ENCODE data around the gene SIPA1L3. TPM values are rescaled to one million over a fixed set of nuclear protein-coding genes. Genes with fewer than 3 reads are reported as not detected.

The SIPA1L3 gene
- total and polyA plus RNA-seq, 9 of the 15 experiments (the other 6 are each of a cell fraction or from before 2014, with no cell fraction given) = 0.01 to 6.1 (median 2.5) TPM

DNA sequence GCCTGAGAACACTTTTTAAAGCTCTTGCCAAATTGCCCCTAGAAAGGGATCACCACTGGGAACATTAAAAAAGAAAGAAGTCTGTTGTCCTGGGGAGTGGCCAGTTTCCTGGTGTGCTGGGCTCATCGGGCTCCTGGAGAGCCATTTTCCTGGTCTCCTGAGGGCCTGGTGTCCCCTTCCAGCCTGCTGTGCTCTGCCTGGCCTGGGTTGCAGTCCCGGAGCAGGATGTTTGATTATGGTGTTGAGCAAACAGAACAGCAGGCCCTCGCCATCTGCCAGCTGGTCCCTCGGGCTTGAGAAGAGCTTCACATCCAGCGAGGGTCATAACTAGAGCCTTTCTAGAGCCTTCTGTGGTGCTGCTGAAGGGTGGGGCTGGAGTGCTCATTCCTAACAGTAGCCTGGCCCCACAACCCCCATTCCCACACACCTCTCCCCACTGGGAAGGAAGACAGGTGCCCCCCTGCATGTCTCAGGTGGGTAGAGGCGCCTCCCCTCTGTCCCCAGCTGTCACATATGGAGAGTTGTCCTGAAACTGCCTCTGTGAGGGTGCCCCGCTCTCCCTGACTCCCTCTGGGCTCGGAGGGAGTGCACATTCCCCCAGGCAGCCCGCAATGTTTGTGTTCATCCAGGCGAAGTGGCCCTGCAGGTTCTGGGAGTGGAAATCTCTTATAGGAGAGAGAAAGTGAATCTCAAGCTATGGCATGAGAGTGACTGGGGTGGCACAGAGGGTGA, 151.1 kb downstream of the SIPA1L3 start:
- no peaks in the 10 kb centered on the region for H3K9me1 ChIP-seq (ENCODE audit: control insufficient read depth, insufficient read depth, low read length)
- no peaks in the 10 kb centered on the region for H3K36me3 ChIP-seq (ENCODE audit: control insufficient read depth, insufficient read depth, low read length)
- no peak for DNase-seq (ENCODE audit: extremely low read depth in 1 of 4, low spot score in 3 of 4)
- H2AFZ ChIP-seq (ENCODE audit: low read depth, low read length) = no peak overlapping the region
- BruUV-seq (replicated peaks) = no TSS peak
- in situ Hi-C loops (cut with MboI) (no loop called here), intact Hi-C loops (cut with micrococcal nuclease) (no loop called here)
- H3K9me3 ChIP-seq (replicated peaks; ENCODE audit: control insufficient read depth, insufficient read depth, low read depth, low read length) = no peaks in the 10 kb centered on the region
- peaks cover 0 to 10% of the 10 kb centered on the region in 2 experiments; a peak in 2 of 5 replicates for H3K27me3 ChIP-seq (ENCODE audit: control insufficient read depth in 2 of 2, insufficient read depth in 2 of 2, low read length in 2 of 2)
- no peak for FAIRE-seq
- peaks cover 0 to 6% of the 10 kb centered on the region in 2 experiments; a peak in 2 of 5 replicates for H3K4me1 ChIP-seq (replicated peaks in 1 of 2; ENCODE audit: control insufficient read depth in 2 of 2, insufficient read depth in 2 of 2, low read length in 2 of 2)
- CTCF ChIA-PET (ENCODE audit: low intra/inter-chr PET ratio) = no interaction called here
- peak overlapping the region in 1 of 2 experiments; percentile 35; a peak in 2 of 4 replicates for H3K9ac ChIP-seq (ENCODE audit: insufficient read depth in 1 of 2, low read depth in 2 of 2, low read length in 2 of 2)
- H3K27ac ChIP-seq (ENCODE audit: extremely low read depth, low read depth, low read length) = no peak overlapping the region
- POLR2A ChIA-PET = interaction anchor here (0.7 to 1.4 kb wide), 2 partner anchors 10 to 159 kb away, joined by 3 read pairs; no protein-coding TSS in a partner anchor
- H3K4me3 ChIP-seq = no peak overlapping the region
- TF ChIP-seq TEAD1 (CRISPR knock-in tag; IDR thresholded peaks at IDR 0.05) = no peak
- ATAC-seq = no peak
- WGBS (ENCODE audit: insufficient coverage, low coverage, missing lambda C conversion rate) = 12% methylated on average over 10 of the region's 10 CpGs
- peaks cover 6% of the 10 kb centered on the region; the same call in 1 of the 2 replicates for H4K20me1 ChIP-seq (replicated peaks; ENCODE audit: control insufficient read depth, insufficient read depth, low read length)
- no peak overlapping the region for H3K4me2 ChIP-seq (ENCODE audit: insufficient read depth, low read length)
- H3K79me2 ChIP-seq (ENCODE audit: control insufficient read depth, insufficient read depth, low read length) = no peaks in the 10 kb centered on the region

DNA sequence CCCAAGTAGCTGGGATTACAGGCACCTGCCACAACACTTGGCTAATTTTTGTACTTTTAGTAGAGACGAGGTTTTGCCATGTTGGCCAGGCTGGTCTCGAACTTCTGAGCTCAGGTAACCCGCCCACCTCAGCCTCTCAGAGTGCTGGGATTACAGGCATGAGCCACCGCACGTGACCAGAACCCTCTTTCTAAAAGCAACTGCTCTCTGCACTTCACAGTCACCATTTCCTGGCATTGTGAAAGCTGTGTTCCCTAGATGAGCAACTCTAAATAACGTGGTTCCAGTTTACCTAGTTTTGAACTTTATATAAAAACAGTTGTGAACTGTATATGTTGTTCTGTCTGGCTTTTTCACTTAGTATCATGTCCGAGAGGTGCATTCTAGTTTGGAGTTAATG, 152.9 kb downstream of the SIPA1L3 start:
- Histone ChIP-seq H3K27ac (ENCODE audit: extremely low read depth, low read depth, low read length) (no peak overlapping the region), H3K27me3 (ENCODE audit: control insufficient read depth in 2 of 2, insufficient read depth in 2 of 2, low read length in 2 of 2) (peaks cover 0 to 10% of the 10 kb centered on the region in 2 experiments; a peak in 2 of 5 replicates), H3K36me3 (ENCODE audit: control insufficient read depth, insufficient read depth, low read length) (no peaks in the 10 kb centered on the region), H3K9ac (ENCODE audit: insufficient read depth in 1 of 2, low read depth in 2 of 2, low read length in 2 of 2) (no peak overlapping the region), H3K79me2 (ENCODE audit: control insufficient read depth, insufficient read depth, low read length) (no peaks in the 10 kb centered on the region), H3K4me1 (replicated peaks in 1 of 2; ENCODE audit: control insufficient read depth in 2 of 2, insufficient read depth in 2 of 2, low read length in 2 of 2) (peaks cover 0 to 8% of the 10 kb centered on the region in 2 experiments; a peak in 2 of 5 replicates), H4K20me1 (replicated peaks; ENCODE audit: control insufficient read depth, insufficient read depth, low read length) (0 out of 2 replicates have a peak, but pooled peaks cover 6% of the 10 kb centered on the region), H3K4me2 (ENCODE audit: insufficient read depth, low read length) (no peak overlapping the region), H3K9me1 (ENCODE audit: control insufficient read depth, insufficient read depth, low read length) (no peaks in the 10 kb centered on the region), H3K4me3 (no peak overlapping the region), H2AFZ (ENCODE audit: low read depth, low read length) (no peak overlapping the region), H3K9me3 (replicated peaks; ENCODE audit: control insufficient read depth, insufficient read depth, low read depth, low read length) (no peaks in the 10 kb centered on the region)
- BruUV-seq (replicated peaks) = no TSS peak
- in situ Hi-C loops (cut with MboI) = no loop called here
- ChIA-PET CTCF (ENCODE audit: low intra/inter-chr PET ratio) (interaction anchor here (0.7 kb wide), 1 partner anchor 35 kb away, joined by 3 read pairs; no protein-coding TSS in a partner anchor), POLR2A (interaction anchor here (0.8 kb wide), 1 partner anchor 10 kb away, joined by 4 read pairs; no protein-coding TSS in a partner anchor)
- DNase-seq (ENCODE audit: extremely low read depth in 1 of 4, low spot score in 3 of 4) (no peak), FAIRE-seq (no peak), ATAC-seq (no peak)
- intact Hi-C loops (cut with micrococcal nuclease) = no loop called here
- 13% methylated on average over 7 of the region's 7 CpGs for WGBS (ENCODE audit: insufficient coverage, low coverage, missing lambda C conversion rate)
- TF ChIP-seq MXI1 (IDR thresholded peaks at IDR 0.05; ENCODE audit: low read depth, low read length) (no peak), BHLHE40 (IDR thresholded peaks at IDR 0.05; ENCODE audit: low read length) (peak; percentile 59)
- TF ChIP-seq, protein P1, sequence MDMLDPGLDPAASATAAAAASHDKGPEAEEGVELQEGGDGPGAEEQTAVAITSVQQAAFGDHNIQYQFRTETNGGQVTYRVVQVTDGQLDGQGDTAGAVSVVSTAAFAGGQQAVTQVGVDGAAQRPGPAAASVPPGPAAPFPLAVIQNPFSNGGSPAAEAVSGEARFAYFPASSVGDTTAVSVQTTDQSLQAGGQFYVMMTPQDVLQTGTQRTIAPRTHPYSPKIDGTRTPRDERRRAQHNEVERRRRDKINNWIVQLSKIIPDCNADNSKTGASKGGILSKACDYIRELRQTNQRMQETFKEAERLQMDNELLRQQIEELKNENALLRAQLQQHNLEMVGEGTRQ (CRISPR knock-in tag; IDR thresholded peaks at IDR 0.05) = peak; percentile 47; the same call in 1 of the 2 replicates

Data from K562 (cell line).